ENCODE measurements around the gene RNF26.

RNF26 gene

GRCh38 chr11:119316016-119316728 is 18.2 kb upstream of the RNF26 start:
- no peak for DNase-seq

DNA sequence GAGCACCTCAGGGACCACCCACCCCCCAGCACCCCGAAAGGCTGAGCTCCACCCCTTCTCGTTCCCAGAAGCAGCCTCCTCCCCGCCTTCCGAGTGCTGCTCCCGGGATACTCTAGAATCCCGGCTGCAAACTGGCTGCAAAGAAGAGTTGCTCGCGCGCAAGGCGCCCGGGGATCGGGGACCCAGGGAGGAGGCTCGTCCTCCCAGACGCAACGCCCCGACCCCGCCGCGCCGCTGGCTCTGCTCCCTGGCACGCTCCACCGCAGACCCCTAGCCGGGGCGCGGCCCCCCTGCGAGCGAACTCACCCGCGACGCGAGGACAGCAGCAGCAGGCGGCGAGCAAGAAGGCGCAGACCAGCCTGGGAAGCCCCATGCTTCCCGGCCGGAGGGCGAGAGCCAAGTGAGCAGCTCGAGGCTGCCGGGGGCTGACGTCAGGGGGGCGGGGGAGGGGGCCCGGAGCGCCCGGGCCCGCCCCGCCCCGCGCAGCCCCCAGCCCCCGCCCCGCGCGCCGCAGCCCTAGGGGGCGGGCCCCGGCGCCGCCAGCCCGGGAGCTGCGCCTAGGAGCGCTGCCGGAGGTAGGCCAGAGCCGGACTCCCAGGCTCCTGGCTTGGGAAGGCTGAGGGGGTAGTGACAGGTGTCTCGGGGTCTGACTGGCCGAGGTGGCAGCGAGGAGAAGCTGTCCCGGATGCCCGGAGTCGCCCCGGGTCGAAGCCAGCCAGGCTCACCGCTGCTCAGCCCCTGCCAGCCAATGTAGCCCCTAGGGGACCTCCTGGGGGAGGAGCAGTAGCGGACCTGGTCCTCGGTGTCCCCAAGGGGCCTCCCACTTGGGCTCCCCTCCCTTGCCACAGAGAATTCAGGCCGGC is 17.4 kb upstream of the RNF26 start, which contains the start of gene MCAM:
Gene MCAM, minus strand, starts transcription at position 402 of the 863 bp plus-strand sequence. Its CDS starts 29 bp downstream, at position 373.
- DNase-seq = no peak

DNA sequence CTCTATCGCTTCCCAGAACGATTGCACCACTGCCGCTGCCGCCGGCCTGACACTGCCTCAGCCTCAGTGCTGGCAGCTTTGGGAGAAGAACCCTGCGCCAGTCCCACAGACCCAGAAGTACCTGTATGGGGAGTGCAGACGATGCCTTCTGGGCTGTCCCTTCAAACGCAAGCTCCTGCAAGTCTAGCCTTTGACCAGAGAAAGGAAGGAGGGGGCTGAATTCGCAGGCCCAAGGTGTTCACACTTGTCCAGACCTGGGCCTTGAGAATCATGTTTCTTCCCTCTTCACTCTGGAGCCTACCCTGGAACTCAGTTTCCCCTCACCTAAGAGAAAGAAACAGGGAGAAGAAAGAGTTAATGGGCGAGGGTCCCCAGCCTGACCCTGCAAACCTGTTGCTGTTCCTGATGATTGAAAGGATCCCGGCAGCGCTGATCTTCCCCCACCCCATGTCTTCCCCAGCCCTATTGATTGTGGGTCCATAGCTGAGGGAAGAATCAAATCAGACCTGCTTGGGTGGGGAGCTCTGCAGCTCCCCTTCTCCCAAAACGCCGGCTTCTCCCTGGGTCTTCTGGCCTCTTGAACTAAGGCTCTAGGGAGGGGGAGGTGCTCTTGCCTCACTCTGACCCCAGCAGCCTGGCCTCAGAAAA is 16.6 kb upstream of the RNF26 start:
- no peak for DNase-seq

DNA sequence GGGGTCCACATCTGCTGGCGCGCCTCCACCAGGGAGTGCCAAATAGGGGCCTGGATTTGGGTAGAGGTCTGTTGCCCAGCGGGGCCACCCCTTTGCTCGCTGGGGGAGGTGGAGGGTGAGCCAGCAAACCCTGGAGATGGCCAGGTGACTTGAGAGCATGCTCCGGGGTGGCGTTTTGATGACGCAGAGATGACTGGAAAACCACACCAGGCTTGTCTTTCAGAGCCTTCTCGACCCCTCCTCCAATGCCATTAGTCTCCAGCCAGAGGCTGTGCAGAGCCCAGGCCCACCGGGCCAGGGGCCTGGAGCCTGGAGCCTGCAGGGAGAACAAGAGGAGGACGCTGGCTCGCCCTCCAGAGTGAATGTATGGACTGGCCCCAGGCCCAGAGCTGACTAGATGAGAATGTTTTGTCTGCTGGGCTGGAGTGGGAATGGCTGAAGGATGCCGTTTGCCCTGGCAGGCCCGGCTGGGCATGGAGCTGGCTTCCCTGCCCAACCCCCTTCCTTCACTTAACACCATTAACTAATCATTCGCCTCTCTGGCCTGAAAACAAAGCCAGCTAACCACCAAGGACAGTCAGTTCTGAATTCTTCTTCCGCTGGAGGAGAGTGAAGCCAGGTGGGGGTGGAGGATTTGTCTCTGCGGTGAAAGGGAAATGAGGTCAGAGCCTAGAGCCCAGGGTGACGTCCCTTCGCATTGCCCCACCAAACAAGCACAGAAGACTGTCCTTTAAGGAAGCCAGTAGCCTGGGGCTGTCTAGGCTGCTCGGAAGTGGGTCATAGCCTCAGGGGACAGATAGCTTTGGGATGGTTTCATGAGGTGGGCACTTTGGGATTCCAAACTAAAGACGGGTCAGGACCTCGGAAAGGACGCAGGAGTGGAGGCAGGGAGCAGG is 15.8 kb upstream of the RNF26 start:
- DNase-seq = no peak

- DNase-seq = no peak
These were observed 15.1 kb upstream of the RNF26 start for GRCh38 chr11:119319136-119319699.

DNA sequence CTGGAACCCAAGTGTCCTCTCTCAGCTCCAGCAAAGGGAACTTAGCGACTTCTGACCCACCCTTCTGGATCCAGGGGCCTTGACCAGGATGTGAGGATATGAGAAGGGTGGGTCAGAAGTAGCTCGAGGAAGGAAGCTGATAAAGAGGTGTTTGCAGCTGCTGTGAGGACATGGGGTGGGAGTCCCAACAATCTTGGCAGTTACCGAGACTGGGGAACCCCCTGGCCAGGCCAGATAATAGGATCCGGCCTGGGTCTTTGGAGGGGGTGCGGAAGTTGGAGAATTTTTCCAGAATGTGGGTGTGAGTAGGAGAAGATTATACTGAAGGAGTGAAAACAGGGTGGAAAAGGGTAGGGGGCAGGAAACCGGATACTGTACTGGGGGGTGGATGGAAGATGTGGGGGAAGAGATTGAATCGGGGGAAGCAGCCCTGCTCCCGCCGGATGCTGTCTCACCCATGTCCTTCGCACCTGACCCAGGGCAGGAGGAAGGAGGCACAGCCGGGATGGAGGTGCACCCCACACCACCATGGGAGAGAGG is 14.6 kb upstream of the RNF26 start:
- DNase-seq = no peak

DNA sequence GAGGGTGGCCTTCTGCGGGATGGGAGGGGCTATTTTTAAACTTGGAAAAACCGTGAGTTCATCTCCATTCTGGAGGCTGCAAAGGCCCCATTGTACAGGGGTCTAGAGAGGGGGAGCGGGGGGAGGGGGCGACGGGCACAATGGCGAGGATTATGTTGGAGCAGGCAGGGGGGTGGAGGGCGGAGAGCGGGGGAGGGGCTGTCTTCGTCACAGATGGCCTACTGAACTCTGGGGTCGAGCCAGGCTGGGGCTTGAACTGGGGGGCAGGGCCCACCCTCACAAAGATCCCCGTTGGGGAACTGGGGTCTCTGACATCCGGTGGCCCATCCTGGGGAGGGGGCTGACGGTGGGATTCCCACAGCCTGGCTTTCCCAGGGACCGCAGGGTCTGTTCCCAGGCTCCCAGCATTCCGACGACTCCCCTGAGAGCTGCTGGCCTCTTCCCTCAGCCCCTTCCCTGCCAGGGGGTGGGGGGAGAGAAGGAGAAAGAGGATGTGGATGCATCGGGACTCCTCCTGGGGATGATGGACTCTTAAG is 14.0 kb upstream of the RNF26 start:
- DNase-seq = no peak

GRCh38 chr11:119320776-119321524 is 13.4 kb upstream of the RNF26 start:
- DNase-seq = peak; percentile 49

GRCh38 chr11:119322360-119322739 is 12.0 kb upstream of the RNF26 start:
- DNase-seq = no peak

- no peak for DNase-seq
These were observed 11.3 kb upstream of the RNF26 start for GRCh38 chr11:119322921-119323531.

DNA sequence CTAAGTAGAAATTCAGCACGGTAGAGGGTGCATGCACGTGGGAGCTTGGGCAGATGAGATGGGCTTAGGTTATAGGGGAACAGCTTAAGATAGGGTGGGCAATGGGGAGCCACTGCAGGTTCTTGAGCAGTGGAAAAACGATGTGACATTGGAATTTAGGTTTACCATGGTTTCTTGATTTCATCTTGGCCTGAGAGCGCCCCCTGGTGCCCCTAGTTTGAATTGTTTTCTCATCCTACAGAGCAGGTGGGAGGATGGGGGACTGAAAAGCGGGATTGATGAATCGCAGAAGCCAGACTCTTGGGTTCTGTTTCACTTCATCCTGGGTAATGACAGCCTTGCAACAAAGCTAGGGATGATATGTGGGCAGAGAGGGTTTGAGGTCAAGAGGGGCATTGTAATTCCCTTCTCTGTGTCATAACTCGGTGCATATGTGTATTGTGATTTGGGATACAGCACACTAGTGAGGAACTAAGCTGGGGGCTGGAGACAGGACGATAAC is 10.7 kb upstream of the RNF26 start:
- peak; percentile 75 for DNase-seq

- no peak for DNase-seq
These were observed 10.1 kb upstream of the RNF26 start for GRCh38 chr11:119324189-119324588.

DNA sequence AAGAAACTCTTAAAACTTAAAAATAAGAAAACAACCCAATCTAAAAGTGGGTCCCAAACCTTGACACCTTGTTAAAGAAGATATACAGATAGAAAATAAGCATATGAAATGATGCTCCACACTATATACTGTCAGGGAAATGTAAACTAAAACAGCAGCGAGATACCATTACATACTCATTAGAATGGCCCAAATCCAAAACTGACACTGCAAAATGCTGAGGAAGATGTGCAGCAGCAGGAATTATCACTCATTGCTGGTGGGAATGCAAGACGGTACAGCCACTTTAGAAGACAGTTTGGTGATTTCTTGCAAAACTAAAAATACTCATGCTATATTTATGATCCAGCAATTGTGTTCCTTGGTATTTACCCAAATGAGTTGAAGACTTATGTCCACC is 5.0 kb upstream of the RNF26 start:
- DNase-seq = no peak

- DNase-seq = no peak
These were observed 4.1 kb upstream of the RNF26 start for GRCh38 chr11:119330237-119330636.

- DNase-seq = no peak
These were observed 2.1 kb upstream of the RNF26 start for GRCh38 chr11:119332111-119332765.

- no peak for DNase-seq
These were observed 846 bp downstream of the RNF26 start for GRCh38 chr11:119335091-119335654.

DNA sequence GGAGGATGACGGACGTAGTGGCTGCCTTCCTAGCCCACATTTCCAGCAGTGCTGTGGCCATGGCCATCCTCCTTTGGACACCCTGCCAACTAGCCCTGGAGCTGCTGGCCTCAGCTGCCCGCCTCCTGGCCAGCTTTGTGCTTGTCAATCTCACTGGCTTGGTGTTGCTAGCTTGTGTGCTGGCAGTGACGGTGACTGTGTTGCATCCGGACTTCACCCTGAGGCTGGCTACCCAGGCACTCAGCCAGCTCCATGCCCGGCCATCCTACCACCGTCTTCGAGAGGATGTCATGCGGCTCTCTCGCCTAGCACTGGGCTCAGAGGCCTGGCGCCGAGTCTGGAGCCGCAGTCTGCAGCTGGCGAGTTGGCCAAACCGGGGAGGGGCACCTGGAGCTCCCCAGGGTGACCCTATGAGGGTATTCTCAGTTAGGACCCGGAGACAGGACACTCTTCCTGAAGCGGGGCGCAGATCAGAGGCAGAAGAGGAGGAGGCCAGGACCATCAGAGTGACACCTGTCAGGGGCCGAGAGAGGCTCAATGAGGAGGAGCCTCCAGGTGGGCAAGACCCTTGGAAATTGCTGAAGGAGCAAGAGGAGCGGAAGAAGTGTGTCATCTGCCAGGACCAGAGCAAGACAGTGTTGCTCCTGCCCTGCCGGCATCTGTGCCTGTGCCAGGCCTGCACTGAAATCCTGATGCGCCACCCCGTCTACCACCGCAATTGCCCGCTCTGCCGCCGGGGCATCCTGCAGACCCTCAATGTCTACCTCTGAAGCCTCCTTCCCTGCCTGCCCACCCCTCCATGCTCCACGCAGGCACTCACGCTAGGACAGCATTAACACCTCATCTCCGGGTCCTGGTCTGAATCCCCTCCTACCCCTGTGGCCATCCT is 1.6 kb downstream of the RNF26 start:
- no peak for DNase-seq
